GM19463 (cell line): ENCODE data around the gene TMEM127.
"Not testable (repeated sequence)": the region's sequence is repeated elsewhere in the genome, so short reads cannot be mapped to it uniquely, and the experiment has no call there.

Experiments used
- ATAC-seq: cut with Tn5 transposase; IDR thresholded peaks from one replicate; pipeline ENCODE4 v1.9.1; 2021; ENCODE audit warnings: mild to moderate bottlenecking, moderate library complexity; ENCODE audit not compliant: unreplicated experiment

The TMEM127 gene

GRCh38 chr2:96243843-96244242, 22.0 kb downstream of the TMEM127 start:
- ATAC-seq = no peak

DNA sequence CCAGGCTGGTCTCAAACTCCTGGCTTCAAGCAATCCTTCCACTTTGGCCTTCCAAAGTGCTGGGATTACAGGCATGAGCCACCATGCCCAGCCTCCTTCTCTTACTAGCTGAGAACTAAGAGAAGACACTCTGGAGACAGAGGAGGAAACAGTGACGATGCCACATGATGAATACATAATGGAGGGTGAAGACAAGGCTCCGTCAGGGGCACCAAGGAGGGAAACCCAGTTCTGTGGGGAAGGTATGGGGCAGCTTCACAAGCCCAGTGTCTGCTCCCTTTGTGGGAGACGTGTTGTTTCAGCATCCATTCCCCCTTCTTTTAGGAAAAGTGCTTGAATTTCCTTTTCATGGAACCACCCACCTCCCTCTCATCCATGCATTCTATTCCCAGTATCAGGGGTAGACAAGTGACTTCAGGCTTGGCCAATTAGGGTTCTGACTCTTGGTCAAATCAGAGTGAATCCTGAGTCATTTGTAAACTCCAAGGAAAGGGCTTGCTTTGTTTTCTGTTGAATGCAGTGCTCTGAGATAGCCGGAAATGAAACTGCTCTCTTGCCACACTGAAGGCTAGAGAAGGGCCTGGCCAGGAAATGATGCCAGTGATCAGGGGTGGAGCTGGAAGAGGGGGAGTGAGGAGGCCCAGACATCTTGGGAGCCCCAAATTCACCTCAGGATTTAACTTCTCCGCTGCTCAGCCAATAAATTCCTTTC, 23.7 kb downstream of the TMEM127 start:
- ATAC-seq = peak; percentile 92

GRCh38 chr2:96241227-96241626, 24.6 kb downstream of the TMEM127 start:
- ATAC-seq = no peak

GRCh38 chr2:96240341-96241038, 25.3 kb downstream of the TMEM127 start:
- no peak for ATAC-seq

GRCh38 chr2:96239745-96240264, 26.0 kb downstream of the TMEM127 start:
- no peak for ATAC-seq

DNA sequence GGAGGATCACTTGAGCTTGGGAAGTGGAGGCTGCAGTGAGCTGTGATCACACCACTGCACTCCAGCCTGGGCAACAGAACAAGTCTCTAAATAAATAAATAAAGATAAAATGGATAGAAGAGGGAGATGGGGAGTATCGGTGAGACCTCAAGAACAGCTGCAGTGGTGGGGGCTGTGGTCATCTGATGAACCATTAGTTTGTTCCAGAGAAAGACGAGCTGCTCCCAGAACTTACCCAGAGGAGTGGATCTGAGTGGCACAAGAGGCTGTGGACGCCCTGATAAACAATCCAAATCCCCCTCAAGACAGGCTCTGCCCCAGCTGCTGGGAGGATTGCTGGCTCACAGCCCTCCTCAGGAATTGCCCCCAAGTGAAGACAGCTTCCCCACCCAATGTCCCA, 26.7 kb downstream of the TMEM127 start:
- no peak for ATAC-seq

DNA sequence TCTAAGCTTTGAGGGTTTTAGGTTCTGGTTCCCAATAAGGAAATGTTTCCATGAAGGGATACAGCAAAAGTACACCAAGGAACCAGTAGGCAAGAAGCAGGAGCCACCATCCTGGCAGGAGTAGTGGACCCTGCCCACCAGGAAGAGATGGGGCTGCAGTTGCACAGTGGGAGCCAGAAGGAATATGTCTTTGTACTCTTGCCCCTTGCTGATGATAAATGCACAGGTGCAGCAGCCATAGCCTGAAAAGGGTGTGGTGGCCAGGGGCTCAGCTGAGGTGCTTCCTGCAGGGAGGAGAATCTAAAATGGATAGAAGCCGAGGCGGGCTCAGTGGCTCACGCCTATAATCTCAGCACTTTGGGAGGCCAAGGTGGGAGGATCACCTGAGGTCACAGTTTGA, 27.5 kb downstream of the TMEM127 start:
- ATAC-seq = no peak

GRCh38 chr2:96236882-96237281, 28.9 kb downstream of the TMEM127 start:
- ATAC-seq = no peak

- ATAC-seq = peak; percentile 93
Observed at GRCh38 chr2:96233880-96234316, 31.9 kb downstream of the TMEM127 start.

- ATAC-seq = no peak
Observed at GRCh38 chr2:96233436-96233835, 32.4 kb downstream of the TMEM127 start.

DNA sequence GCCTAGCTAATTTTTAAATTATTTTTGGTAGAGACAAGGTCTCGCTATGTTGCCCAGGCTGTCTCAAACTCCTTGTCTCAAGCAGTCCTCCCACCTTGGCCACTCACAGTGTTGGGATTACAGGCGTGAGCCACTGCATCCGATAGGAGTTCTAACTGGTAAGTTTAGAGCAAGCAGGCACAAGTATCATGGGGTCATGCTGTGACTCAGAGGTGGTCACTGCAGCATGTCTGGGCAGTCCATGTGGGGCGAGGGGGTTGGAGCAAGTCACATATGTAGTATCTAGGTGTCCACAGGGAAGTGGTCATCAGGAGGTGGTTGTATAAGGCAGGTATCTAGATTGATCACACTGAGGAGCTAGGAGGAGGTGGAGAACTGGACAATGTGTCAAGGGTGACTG, 34.5 kb downstream of the TMEM127 start:
- no peak for ATAC-seq

DNA sequence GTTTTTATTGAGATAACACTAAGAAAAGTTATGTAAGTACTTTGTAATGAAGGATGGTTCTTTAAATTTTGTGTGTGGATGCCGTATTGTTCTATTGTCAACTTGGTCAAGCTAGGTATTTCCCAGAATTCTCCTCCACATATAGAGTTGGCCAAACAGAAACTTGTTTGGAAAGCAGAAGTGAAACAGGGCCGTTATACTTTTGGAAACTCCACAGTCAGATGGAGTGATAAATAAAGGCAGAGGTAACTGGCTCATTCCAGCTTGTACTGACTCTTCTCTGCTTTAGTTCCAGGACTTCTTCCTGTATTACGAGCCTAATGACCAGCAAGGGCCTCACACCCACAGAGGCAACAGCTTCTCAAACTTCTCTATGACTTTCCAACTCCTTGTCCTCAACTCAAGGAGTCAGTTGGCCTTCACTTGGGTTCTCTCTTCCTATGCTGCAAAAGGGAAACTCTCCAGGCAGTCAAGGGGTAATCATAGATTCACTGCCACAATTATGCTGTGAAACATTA, 40.7 kb downstream of the TMEM127 start:
- ATAC-seq = peak; percentile 80

DNA sequence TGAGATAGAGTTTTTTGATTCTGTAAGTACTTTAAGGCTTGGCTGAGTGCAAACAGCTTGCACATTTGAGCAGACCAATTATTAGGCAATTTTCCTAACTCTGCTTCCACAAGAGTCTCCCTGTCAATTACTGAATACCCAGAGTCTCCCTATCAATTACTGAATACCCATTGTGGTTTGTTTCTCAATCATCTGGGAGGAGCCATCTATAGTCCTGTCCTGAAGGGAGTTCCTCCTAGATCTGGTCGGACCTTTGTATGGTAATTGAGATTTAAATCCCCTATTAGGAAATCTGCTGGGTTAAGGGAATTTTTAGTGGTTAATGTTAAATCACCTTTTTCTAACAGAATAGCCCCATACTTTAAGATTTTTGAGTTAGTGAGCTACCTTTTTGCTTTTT, 44.7 kb downstream of the TMEM127 start:
- not testable (repeated sequence) for ATAC-seq

DNA sequence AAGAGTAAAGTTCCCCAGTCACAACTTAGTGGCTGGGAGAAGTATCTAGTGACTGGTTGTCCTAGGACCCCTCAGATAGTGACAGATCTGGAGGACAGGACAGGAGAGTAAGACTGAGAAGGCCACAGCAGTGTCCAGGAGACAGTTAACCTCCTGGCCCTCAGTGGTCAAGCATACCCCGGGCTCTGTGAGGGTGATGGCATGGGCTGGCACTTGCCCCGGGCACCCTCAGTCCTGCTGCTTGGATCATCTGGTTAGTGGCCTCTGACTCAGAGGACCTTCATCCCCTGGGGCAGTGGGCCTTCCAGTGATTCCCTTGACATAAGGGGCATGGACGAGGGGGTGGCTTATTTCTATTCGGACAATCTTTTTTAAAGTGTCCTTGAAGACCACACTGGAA, 45.8 kb downstream of the TMEM127 start:
- ATAC-seq = not testable (repeated sequence)

DNA sequence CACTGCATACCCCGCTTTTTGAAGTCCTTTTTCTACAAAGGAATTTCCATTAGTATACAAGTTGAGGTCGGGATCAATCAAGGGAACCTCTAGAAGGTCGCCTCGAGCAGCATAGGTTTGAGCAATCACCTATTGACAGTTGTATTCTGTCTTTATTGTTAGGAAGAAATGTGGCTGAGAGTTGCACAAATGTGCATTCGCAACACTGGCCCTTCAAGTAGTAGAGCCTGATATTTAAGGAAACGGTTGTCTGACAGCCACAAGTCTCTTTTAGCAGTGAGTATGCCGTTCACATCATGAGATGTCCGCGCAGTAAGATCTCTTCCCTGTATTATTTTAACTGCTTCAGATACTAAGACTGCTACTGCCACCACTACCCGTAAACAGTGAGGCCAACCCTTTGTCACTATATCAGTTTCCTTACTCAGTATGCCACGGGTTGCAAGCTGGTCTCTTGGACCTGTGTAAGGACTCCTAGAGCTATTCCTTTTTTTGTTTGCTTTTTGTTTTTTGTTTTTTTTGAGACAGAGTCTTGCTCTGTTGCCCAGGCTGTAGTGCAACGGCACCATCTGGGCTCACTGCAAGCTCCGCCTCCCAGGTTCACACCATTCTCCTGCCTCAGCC, 47.2 kb downstream of the TMEM127 start:
- ATAC-seq = no peak

DNA sequence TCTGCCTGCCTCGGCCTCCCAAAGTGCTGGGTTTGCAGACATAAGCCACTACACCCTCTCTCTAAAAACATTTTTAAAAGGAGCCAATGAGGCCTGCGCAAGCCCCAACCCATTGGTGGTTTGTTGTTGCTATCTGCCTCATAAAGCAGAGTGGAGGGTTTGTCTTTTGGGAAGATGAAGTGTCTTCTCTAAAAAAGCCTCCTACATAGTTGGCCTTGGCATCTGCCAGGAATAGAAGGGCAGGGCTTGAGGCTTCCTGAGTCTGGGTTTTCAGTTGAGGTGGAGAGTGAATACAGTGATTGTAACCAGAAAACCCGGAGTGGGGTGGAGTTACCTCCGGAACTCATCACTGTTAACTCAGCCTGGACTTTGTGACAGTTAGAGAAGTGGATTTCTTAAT, 51.2 kb downstream of the TMEM127 start:
- ATAC-seq = no peak

DNA sequence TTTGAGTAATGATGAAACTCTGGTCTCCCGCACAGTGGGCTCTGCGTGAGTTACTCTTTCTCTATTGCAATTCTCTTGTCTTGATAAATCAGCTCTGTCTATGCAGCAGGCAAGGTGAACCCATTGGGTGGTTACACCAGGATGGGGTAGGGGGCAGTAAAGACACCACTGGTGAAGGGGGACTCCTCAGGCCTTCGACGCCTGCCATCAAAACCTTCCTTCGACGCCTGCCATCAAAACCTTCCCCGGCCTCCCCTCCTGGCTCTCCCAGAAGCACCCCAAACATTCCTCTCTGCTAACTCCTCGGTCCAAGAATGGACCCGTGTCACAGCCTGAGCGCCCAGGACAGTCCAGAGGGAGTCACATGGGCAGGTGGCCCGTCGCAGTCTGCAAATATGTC, 52.4 kb downstream of the TMEM127 start:
- ATAC-seq = no peak

DNA sequence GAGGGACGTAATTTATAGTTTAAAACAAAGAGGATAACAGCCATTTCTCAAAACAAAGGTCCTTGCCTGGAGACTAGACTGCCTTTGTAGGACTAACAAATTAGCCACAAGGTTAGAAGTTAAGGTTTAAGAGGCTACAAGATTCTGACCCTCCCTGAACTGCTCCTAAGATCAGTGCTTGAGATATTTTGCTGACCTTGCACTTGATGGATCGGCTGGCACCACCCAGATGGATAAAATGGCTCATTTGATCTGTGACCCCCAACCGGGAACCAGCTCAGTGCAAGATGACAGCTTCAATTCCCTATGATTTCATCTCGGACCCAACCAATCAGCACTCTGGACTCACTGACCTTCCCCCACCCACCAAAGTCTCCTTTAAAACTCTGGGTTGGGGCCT, 53.5 kb downstream of the TMEM127 start:
- ATAC-seq = no peak

DNA sequence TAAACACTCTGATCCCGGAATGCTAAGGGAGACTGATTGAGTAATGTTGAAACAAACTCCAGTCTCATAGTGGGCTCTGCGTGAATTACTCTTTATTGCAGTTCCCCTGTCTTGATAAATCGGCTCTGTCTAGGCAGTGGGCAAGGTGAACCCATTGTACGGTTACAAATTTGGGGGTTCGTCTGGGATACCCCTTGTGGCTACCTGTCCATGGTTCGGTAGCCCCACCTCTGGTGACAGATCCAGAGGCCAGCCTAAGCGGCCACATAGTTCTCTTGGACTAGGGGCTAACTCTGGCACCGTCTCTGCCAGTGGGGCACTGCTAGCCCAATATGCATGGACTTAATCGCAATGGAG, 56.1 kb downstream of the TMEM127 start:
- ATAC-seq = no peak

DNA sequence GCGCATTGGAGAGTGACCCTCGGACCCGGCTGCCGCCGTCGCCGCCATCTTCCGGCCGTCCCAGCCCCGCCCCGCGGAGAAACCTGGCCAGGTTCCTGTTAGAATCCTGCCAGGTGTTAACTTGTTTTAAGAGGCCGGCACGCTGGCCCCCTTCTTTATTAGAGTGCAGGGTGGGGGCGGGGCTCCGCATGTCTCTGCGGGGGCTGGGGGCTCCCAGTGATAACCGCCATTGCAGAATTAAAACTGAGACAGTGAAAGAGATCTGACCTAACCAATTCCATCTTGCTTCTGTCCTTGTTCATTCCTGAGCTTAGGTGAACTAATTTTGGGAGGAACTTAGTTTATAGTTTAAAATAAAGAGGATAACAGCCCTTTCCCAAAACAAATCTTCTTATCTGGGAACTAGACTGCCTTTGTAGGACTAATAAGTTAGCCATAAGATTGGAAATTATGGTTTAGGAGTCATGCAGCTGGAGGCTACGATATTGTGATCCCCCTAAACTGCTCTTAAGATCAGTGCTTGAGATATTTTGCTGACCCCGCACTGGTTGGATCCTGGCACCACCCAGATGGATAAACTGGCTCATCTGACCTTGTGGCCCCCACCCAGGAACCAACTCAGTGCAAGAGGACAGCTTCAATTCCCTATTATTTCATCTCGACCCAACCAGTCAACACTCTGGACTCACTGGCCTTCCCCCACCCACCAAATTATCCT, 56.6 kb downstream of the TMEM127 start:
- no peak for ATAC-seq
